GM21825 (cell line): Measurements from ENCODE around the gene GPR85.
"Not testable (repeated sequence)": the region's sequence is repeated elsewhere in the genome, so short reads cannot be mapped to it uniquely, and the experiment has no call there.

Source experiments
- ATAC-seq: cut with Tn5 transposase; IDR thresholded peaks from one replicate; pipeline ENCODE4 v1.9.1; 2021; ENCODE audit warnings: mild to moderate bottlenecking, moderate library complexity; ENCODE audit not compliant: unreplicated experiment

Gene GPR85

GRCh38 chr7:113084496-113085172, 2.0 kb downstream of the GPR85 start:
- ATAC-seq = no peak

GRCh38 chr7:113083816-113084495, 2.7 kb downstream of the GPR85 start:
- no peak for ATAC-seq

GRCh38 chr7:113083132-113083815, 3.4 kb downstream of the GPR85 start:
- ATAC-seq = peak; percentile 56

GRCh38 chr7:113078331-113078730, 8.3 kb downstream of the GPR85 start:
- ATAC-seq = no peak

GRCh38 chr7:113076703-113077102, 9.9 kb downstream of the GPR85 start:
- ATAC-seq = no peak

- peak; percentile 73 for ATAC-seq
These were observed 15.2 kb downstream of the GPR85 start for GRCh38 chr7:113071465-113071864.

- ATAC-seq = no peak
These were observed 24.1 kb downstream of the GPR85 start for GRCh38 chr7:113062499-113062898.

- no peak for ATAC-seq
These were observed 26.5 kb downstream of the GPR85 start for GRCh38 chr7:113060100-113060499.

GRCh38 chr7:113054938-113055337, 31.7 kb downstream of the GPR85 start:
- ATAC-seq = no peak

GRCh38 chr7:113054272-113054671, 32.4 kb downstream of the GPR85 start:
- ATAC-seq = not testable (repeated sequence)

GRCh38 chr7:113049221-113049620, 37.4 kb downstream of the GPR85 start:
- not testable (repeated sequence) for ATAC-seq

GRCh38 chr7:113046453-113046852, 40.2 kb downstream of the GPR85 start:
- ATAC-seq = no peak

- ATAC-seq = no peak
These were observed 41.2 kb downstream of the GPR85 start for GRCh38 chr7:113045379-113045778.

- ATAC-seq = no peak
These were observed 42.2 kb downstream of the GPR85 start for GRCh38 chr7:113044394-113044793.

GRCh38 chr7:113040849-113041248, 45.8 kb downstream of the GPR85 start:
- no peak for ATAC-seq

- no peak for ATAC-seq
These were observed 52.7 kb downstream of the GPR85 start for GRCh38 chr7:113033959-113034358.
